Astrocyte of the spinal cord (primary cell): Measurements from ENCODE around the gene ZMIZ1.
"Not testable (repeated sequence)": the region's sequence is repeated elsewhere in the genome, so short reads cannot be mapped to it uniquely, and the experiment has no call there.

Experiments used
- DNase-seq: peaks from one replicate; pipeline ENCODE4 v3.0.0; 2011; ENCODE audit warnings: low read depth, low spot score
- H3K4me3 ChIP-seq: 2 replicates; pipeline ENCODE4 v1.5.1; 2011; ENCODE audit warnings: low read depth, mild to moderate bottlenecking, low read length, moderate library complexity
- in situ Hi-C: cut with HindIII; loops from 2 replicates; pipeline ENCODE4 v1.10.0; 2017; ENCODE audit warnings: low sequenced_read_pairs
- TF ChIP-seq, protein P1 (sequence below): IDR thresholded peaks from 2 replicates; pipeline ENCODE4 v1.5.1; 2012; ENCODE audit warnings: low read depth, mild to moderate bottlenecking, low read length, inconsistent platforms

The ZMIZ1 gene

DNA sequence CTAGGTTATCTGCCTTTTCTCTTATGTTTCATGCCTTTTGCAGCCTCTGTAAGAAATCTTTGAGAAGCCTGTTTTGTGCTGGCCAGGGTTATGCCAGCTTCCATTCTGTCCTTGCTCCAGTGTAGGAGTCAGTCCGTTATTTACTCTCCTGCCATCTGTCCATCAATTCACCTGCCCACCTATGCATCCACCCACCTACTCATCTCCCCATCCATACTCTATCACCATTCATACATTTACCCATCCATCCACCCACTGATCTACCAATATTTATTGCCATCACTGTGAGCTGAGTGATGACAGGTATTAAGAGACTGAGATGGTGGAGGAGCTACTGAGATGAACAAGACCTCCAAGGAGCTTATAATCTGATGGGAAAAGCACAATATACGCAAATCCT is 265.8 kb downstream of the ZMIZ1 start:
- TF ChIP-seq, protein P1, sequence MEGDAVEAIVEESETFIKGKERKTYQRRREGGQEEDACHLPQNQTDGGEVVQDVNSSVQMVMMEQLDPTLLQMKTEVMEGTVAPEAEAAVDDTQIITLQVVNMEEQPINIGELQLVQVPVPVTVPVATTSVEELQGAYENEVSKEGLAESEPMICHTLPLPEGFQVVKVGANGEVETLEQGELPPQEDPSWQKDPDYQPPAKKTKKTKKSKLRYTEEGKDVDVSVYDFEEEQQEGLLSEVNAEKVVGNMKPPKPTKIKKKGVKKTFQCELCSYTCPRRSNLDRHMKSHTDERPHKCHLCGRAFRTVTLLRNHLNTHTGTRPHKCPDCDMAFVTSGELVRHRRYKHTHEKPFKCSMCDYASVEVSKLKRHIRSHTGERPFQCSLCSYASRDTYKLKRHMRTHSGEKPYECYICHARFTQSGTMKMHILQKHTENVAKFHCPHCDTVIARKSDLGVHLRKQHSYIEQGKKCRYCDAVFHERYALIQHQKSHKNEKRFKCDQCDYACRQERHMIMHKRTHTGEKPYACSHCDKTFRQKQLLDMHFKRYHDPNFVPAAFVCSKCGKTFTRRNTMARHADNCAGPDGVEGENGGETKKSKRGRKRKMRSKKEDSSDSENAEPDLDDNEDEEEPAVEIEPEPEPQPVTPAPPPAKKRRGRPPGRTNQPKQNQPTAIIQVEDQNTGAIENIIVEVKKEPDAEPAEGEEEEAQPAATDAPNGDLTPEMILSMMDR = no peak

DNA sequence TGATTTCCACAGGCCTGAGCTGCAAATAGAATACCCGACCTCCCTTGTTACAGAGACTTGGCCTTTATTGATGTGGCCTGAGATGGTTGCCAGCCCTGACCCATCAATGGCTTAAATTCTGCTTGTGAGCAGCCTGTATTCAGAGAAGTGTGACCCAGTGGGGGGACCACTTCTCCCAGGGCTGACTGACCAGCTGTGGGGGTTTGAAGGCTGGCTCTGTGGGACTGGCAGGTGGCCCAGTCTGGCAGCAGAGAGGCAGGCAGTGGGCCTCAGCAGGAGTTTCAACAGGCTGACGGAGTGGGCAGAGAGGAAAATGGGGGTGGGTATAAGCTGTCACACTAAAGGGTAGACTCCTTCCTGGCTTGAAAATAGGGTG is 266.3 kb downstream of the ZMIZ1 start:
- TF ChIP-seq, protein P1 = no peak
- DNase-seq = no peak
- no peak overlapping the region for H3K4me3 ChIP-seq
- in situ Hi-C loops = no loop called here

More for the DNA sequence above, 265.8 kb downstream of the ZMIZ1 start:
- in situ Hi-C loops = no loop called here
- H3K4me3 ChIP-seq = no peak overlapping the region
- no peak for DNase-seq

DNA sequence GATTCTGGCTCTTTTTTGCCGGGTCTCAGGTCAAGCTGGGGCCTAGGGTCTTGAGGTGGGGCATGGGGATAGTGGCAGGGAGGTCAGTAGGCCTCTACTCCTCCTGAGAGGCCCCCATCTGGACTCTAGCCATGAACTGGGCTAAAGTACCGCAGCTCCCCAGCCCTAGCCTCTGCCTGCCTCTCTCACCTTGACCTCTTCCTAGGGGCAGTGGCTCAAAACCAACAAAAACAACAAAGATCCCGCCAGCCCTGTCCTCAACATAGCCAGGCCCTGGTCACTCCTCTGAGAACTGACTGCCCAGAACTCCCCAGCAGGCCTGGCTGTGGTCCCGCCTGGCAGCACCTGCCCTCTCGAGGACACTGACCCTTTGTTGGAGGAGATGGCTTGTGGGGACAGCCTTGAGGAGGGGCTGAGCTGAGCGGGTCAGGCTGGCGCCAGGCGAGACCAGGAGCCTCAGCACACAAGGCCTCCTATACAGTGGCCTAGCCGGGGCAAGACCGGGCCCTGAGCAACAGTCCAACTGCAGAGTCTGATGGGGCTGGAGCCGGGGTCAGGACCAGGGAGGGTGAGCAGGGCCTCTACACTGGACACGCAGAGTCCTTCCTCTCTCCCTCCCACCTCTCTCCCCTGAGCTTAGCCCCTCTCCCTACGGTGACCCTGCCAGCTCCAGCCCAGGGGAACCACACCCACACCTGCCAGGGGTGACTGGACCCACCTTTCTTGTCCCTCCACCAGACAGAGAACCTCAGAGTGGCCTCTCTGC is 266.9 kb downstream of the ZMIZ1 start:
- in situ Hi-C loops = no loop called here
- no peak overlapping the region for H3K4me3 ChIP-seq
- TF ChIP-seq, protein P1 = no peak
- DNase-seq = no peak

DNA sequence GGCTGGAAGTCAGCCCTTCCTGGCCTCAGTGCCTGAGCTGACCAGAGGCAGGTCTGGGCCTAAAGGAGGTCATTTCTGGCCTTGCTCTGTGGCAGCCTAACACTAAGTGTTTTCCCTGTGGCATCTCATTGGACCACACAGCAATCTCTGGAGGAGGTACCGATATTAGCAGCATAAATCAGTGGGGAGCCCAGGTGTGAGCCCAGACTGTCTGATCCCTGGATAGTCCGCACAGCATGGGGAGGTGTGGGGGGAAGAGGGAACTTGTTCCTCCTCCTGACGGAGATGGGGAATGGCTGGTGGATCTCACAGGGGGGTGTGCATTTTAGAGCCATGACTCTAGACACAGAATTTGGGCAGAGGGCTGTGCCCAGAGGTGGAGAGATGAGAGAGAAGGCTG is 267.5 kb downstream of the ZMIZ1 start:
- no peak for DNase-seq
- in situ Hi-C loops = no loop called here

DNA sequence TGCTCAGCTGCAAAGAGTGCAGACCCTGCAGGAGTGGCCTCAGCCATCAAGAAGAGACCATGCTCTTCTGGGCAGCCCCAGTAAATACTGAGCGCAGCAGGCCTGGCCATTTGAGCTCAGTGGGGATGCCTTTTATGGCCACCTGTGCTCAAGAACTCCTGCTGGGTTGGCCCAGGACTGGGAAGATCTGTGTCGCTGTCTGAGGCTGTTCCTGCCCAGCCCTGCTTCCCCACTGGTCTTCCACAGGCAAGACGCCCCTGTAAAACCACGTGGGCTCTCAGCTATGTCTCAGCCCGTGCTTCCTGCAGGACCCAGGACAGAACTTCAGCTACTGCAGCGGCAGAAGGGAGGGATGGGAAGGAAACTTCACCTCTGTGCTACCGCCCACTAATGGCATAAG is 268.0 kb downstream of the ZMIZ1 start:
- in situ Hi-C loops = no loop called here

More for the DNA sequence above, 267.5 kb downstream of the ZMIZ1 start:
- TF ChIP-seq, protein P1 = no peak
- H3K4me3 ChIP-seq = no peak overlapping the region

DNA sequence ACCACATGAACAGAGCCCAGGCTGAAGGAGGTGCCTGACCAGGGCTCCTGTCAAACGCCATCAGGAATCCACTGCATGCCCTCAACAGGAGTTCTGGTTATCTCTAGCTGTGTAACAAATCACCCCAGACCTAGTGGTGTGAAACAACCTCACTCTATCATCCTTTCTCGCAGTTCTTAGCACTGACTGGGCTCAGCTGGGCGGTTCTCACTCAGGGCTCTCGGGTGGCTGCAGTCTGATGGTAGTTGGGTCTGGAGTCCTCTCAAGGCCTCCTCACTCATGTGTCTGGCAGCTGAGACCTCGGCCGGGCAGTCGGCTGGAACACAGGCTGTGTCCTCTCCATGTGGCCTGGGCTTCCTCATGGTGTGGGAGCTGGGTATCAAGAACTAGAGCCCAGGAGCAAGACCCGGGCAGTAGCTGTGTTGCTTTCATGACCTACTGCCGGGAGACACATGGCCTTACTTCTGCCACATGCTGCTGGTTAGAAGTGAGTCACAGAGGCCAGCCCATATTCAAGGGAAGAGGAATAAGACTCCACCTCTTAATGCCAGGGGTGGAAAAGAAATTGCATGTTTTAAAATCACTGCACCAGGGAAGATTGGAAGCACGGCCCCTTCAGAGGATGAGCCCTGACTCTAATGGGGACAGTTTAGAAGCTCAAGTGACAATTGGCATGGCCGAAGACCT is 269.2 kb downstream of the ZMIZ1 start:
- in situ Hi-C loops = not testable (repeated sequence)

More for the DNA sequence above, 268.0 kb downstream of the ZMIZ1 start:
- DNase-seq = peak; percentile 65
- H3K4me3 ChIP-seq = no peak overlapping the region
- TF ChIP-seq, protein P1 = no peak

DNA sequence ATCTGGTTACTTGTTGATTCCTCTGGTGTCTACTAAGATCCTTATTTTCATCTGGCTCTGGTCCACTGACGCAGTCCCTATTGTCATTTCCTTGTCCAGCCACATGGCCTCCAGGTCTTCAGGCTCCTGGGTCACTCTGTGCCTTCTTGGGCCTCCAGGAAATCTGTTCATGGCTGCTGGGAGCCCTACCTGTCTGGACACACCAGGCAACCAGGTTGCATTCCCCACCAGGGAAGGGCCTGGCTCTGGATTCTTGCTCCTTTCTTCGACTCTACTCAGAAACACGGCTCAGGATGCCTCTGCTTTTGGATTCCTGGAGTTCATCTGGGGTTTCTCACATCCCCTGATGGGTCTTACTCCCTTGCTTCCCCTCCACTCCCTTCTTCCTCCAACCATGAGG is 270.5 kb downstream of the ZMIZ1 start:
- TF ChIP-seq, protein P1 = no peak
- H3K4me3 ChIP-seq = no peak overlapping the region
- in situ Hi-C loops = no loop called here
- no peak for DNase-seq

More for the DNA sequence above, 269.2 kb downstream of the ZMIZ1 start:
- not testable (repeated sequence) for H3K4me3 ChIP-seq, DNase-seq
